Inflammatory macrophage treated with lipopolysaccharide for 4 hours (primary cell): ENCODE results near the gene TNFAIP8L3.

Experiments used
- DNase-seq: peaks from one replicate; pipeline ENCODE4 v3.0.0-alpha.2; 2020

TNFAIP8L3 gene

DNA sequence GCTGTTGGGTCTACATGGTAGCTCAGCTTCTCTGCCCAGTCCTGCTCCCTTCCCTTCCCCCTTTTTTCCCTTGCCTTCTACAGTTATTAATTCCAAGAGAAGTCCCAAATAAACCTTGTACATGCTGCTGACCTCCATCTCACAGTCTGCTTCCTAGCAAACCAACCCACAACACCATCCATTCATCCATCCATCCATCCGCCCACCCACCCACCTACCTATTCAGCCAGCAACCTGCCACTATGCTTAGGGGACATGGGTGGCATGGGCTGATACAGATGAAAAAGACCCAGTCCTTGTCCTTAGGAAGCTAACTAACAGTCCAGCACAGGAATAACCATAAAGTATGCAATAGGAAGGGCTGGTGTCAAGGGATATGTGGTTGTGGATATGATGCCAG lies 5.7 kb downstream of the TNFAIP8L3 start:
- DNase-seq = no peak

DNA sequence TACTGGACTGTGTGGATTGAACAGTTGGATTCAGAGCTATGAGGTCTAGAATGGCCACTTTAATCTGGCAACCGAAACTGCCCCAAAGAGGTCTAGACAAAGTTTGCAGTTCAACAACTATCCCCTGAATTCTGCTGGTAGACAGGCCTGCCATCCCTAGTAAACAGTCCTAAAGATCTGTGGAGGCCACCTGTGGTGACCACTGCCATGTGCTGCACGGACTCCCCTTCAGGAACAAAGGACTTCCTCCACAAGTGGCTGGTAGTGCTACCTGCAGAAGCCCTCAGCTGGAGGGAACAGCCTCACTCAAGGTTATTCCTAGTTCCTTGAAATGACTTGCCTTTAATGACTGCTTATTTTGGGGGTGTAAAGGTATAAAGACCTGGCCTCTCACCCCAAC lies 6.1 kb downstream of the TNFAIP8L3 start:
- DNase-seq = no peak

DNA sequence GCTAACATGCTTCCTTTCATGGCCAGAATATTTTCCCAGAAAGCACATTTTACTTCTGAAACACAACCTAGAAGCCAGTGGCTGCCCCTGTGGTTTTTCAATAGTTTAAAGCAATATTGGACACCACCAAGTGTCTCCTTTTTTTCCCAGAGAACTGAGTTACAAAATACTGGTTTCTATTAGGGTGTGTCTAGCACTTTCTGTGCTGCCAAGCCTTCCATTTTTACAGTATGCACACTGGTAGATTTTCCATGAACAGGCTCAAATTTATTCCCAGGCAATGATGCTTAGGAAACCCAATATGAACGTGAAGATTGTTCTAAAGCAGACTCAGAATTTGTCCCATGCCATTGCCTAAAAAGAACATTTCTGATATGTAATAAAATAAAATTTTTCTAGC lies 7.2 kb downstream of the TNFAIP8L3 start:
- no peak for DNase-seq

- DNase-seq = no peak
These were observed 8.3 kb downstream of the TNFAIP8L3 start for GRCh38 chr15:51086409-51086808.

DNA sequence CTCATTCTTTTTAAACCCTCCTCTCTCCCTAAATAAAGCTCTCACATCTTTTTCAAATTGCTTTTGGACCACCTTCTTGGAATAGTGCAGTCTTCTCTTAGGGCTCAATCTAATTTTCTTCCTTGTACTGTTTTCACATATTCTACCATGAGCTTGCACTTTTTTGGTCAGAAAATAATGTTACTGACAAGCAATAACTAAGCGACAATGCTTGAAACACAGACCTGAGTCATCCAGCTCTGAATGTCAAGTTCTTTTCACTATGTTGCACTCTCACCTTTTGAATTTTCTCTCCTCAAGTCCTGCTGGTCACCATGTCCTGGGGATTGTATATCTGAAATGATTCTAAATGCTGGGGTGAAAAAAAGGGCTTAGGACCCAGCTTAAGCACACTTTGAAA lies 8.9 kb downstream of the TNFAIP8L3 start:
- DNase-seq = no peak

DNA sequence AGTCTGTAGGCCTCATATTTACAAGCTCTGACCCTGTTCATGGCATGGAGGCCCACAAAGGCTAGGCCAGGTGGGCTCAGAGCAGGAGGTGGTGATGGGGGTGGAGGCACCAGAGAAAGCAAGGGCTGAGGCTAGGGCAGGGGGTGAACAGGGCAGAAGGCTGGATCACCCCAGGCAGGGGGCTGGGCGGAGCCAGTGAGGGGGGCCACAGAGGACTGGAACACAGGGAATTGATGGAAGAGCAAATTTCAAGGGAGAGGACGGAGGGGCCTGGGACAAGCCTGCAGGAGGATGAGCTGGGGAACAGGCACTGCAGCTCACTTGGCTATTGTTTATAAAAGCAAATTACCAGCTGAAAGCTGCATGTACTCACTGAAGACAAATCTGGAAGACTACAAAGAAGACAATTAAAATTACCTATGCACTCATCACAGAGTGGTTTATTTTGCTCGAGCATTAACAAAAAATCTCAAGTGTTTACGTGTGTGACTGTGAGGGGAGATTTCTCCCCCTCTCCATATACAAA lies 11.0 kb downstream of the TNFAIP8L3 start:
- DNase-seq = no peak

- no peak for DNase-seq
These were observed 12.5 kb downstream of the TNFAIP8L3 start for GRCh38 chr15:51082246-51082645.

GRCh38 chr15:51080286-51080685 lies 14.4 kb downstream of the TNFAIP8L3 start:
- no peak for DNase-seq

DNA sequence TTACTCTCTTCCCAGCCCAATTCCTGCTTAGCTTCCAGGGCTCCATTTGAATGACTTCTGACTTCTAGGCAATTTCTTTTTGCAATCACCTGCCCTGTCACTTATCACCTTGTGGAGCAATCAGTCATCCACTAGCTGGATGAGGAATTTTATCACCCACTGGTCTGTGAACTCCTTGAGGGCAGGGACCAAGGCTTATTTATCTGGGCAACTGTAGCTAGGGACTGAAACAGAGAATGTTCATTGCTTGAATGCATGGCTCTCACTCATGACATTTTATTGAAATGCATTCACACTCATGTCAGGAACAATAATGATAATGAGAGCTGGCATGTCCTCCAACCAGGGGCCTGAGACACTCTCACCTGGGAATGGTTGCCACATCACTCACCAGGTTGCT lies 15.5 kb downstream of the TNFAIP8L3 start:
- no peak for DNase-seq

GRCh38 chr15:51077221-51078153 lies 17.2 kb downstream of the TNFAIP8L3 start:
- DNase-seq = peak; percentile 77

DNA sequence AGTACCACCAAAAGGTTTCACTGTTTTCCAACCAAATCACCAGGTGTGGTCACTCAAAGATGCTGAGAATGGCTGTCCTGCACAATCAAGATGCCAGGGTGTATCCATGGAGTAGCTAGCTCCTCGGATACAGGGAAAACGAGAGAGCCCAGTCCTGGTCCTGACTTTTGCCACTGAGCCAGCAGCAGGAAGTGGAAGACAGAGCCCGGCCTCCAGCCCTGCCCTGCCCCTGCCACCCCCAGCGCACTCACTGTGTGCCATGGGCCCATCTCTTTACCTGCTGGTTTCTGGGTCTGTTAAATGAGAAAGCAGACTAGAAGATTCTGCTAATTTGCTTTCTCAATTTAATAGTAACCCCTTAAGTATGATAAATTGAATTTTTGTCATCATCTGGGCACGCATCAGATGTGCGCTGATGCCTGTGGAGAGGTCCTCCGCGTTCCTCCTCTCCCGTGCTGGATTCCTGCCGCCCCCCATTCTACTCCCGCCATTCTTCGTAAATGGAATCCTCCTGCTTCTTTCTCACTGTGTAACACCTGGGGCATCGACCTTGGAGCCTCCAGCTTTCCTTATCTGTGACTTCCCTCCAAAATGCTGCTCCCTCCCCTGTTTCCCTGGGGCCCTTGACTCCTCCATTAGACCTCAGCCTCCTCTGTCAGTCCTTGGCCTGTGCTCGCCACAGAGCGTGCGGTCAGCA lies 18.0 kb downstream of the TNFAIP8L3 start:
- DNase-seq = no peak

- DNase-seq = peak; percentile 50
These were observed 18.7 kb downstream of the TNFAIP8L3 start for GRCh38 chr15:51075826-51076523.

DNA sequence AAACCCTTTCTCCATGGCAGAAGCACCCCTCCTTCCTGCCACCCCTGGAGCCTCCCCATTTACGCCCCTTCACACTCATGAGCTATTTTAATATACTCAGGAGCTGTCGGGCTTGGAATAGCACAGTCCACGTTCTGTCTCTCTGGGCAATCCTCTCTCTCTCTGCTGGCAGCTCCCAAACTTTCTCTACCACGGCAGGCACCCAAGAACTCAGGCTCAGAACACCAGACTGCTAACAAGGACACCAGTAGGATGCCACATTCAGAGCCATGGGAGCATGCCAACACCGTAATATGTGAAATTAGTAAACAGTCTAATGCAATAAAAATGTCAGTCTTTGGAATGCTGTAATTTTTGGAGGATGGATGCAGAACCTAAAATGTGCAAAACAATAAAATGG lies 19.3 kb downstream of the TNFAIP8L3 start:
- no peak for DNase-seq

- no peak for DNase-seq
These were observed 19.8 kb downstream of the TNFAIP8L3 start for GRCh38 chr15:51074926-51075325.

DNA sequence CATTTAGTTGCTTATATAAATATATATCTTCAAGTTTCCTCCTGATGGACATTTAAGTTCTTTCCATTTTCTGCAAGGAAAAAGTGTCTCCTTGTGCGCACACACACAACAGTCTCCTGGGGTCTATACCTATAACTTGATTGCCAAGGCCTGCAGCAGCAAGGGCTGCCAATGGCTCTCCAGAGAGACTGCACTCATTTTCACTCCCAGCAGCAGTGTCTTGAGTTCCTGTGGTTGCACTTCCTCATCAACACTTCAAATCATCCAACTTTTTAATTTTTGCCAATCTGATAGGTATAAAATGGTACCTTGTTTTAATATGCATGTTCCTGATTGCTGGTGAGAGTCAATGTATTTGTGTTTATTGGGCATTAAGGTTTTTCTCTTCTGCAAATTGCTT lies 23.1 kb downstream of the TNFAIP8L3 start:
- no peak for DNase-seq

DNA sequence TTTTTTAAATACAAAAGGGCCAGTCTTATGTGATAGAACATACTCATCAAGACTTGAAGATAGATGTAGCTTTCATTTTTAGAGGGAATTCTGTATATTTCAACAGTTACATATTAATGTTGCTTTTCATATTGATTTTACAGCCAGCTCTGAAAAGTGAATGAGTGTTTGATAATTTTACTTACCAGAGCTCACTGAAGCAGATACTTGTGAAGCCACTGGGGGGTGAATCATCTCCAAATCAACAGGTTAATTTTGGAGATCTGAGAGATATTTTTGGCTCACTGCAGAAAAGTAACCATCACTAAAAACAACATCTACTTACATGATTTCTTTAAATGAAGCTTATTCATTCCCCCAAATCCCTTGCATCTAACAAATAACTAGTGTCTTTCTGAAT lies 24.7 kb downstream of the TNFAIP8L3 start:
- DNase-seq = no peak

DNA sequence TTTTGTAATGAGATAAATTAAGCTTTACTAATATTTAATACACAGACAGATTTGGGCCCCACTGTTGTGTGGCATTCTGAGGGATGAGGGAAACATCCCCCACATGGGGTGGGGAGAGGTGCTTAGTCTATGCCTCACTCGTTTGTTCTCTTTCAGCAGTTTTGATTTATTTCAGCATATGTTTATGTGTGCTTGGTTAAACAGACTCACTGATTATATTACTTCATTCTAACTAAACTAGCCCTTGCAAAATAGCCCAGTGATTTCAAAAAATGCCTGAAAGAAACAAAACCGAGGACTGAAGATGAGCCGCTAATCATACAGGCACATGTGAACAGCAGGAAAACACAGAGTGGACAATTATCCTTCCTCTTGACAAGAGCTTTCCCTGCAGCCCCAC lies 27.2 kb downstream of the TNFAIP8L3 start:
- DNase-seq = no peak

DNA sequence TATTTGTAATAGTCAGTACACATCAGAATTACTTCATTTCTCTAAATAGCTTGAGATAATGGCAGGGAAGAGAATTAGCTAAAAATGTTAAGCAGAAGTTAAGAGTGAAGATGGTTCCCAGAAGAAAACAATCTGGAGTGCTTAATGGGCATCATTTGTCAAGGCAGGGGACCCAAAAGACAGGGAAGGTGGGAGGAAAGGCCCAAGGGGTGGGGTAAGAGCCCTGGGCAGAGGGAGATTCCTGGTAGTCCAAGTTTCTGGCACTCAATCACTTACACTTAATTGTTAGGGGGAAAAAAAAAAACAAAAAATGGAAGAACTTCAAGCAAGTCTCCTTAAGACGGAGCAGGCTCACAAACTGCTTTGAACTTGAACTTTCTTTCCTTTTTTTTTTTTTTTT lies 28.9 kb downstream of the TNFAIP8L3 start:
- no peak for DNase-seq

- no peak for DNase-seq
These were observed 29.4 kb downstream of the TNFAIP8L3 start for GRCh38 chr15:51065261-51065660.

GRCh38 chr15:51062736-51063135 lies 32.0 kb downstream of the TNFAIP8L3 start:
- peak; percentile 57 for DNase-seq

DNA sequence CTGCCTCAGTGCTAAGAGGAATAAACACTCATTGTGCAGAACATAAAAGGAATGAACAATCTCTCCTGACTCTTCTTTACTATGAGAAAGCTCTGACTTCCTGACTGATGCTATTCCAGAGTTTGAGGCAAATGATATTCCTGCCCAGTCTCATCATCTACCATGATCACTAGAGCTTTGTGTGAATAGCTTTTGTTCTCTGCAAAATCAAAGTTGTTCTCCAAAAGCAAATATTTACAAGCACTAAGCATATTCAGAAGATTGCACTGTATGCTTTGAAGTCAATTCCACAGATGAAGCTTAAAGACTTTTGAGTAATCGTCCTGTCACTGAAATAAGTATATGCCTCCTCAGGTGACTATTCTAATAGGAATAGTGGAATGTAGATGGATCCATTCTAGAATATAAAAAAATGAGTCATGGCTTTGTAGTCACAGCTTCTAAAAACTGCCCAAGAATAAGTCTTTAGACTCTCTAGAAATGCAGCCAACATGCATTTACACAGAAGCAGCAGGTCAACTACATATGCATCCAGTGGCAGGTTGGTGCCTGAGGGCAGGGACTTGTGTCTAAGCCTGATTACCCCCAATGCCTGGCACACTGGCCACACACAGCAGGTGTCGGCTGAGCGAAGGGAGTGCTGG lies 34.6 kb downstream of the TNFAIP8L3 start:
- no peak for DNase-seq

DNA sequence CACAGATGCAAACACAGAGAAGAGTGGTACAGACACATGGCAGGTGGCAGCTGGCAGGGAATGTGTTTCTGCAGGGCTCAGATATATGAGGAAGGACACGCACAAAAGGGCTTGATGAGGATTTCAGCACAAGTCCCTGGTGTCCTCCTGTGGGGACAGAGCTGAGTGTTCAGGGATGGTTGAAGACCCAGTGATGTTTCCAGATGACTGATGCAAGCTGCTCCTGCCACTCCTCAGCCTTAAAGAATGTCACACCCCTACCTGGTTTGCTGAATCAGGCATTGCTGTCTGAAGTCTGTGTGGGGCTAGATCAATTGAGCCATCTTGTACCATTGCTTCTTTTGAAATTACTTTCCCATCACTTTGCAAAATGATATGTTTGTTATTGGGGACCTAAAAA lies 40.2 kb downstream of the TNFAIP8L3 start:
- no peak for DNase-seq

DNA sequence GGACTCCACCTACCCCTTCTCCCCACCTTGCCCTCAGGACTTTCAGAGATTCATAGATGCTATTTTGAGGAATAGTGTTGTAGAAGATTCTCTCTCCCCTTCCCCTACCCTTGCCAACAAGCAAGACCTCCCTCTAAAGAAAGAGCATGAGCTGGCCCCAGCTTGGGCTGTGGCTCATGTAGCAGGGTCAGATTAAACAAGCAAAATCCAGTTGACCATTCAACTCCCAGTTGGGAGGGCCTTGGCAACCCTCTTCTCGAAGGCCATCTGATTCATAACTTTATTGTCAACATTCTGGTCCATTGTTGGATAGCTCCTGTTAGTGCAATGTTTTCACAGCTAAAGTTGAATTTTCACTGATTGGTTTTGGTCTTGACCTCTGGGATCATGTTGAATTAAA lies 41.1 kb downstream of the TNFAIP8L3 start:
- DNase-seq = no peak
